GM12873 (cell line): ENCODE measurements around the gene REC8.

ENCODE experiments used
- CTCF ChIP-seq: IDR thresholded peaks from 2 replicates; pipeline ENCODE4 v1.5.1; 2012; ENCODE audit warnings: low read depth, mild to moderate bottlenecking, moderate library complexity, low read length, control low read depth; ENCODE audit not compliant: insufficient read depth; ENCODE audit errors: missing control alignments

Gene REC8

DNA sequence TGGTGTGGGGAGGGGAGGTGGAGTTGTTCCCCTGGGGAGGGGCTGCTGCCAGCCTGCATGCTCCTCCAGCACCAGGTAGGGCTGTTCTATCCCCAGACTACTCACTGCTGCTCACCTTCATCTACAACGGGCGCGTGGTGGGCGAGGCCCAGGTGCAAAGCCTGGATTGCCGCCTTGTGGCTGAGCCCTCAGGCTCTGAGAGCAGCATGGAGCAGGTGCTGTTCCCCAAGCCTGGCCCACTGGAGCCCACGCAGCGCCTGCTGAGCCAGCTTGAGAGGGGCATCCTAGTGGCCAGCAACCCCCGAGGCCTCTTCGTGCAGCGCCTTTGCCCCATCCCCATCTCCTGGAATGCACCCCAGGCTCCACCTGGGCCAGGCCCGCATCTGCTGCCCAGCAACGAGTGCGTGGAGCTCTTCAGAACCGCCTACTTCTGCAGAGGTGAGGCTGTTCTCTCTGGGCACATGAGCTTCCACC is 7.3 kb upstream of the REC8 start:
- TF ChIP-seq CTCF = no peak

GRCh38 chr14:24165785-24166184 is 6.1 kb upstream of the REC8 start:
- TF ChIP-seq CTCF = no peak

DNA sequence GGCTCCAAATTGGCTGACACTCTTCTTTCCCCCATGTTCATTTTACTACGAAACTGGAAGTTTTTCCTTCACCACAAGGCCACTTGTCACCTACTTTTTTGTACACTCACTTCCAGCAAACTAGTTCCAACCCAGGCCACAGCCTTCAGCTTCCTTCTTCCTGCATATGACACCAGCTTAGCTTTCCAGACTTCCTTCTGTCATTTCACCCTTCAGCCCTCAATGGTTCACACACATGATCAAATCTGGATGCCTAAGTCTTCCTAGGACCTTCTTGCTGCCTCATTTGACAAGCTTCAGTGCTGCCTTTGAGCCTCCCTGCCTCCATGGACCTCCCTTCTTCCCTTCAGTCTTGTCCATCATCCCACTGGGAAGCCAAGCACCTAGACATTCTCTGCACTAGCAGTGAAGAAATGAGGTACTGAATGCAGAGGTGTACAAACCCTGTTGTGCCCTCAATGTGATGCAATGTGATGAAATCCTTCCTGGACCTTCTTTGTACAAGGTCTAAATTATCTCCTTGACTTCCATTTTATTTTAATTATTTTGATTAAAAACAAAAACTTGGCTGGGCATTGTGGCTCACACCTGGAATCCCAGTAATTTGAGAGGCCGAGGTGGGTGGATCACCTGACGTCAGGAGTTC is 4.3 kb upstream of the REC8 start:
- no peak for TF ChIP-seq CTCF

- TF ChIP-seq CTCF = no peak
Observed at GRCh38 chr14:24172261-24172860, 481 bp downstream of the REC8 start.

- TF ChIP-seq CTCF = no peak
Observed at GRCh38 chr14:24172871-24173281, 996 bp downstream of the REC8 start.

GRCh38 chr14:24176599-24176998 is 4.7 kb downstream of the REC8 start:
- no peak for TF ChIP-seq CTCF

GRCh38 chr14:24177041-24177825 is 5.4 kb downstream of the REC8 start:
- no peak for TF ChIP-seq CTCF
